NCI-H748 (cell line): ENCODE results near the gene NUDCD2.
A peak's percentile ranks its signal among the peaks of the same experiment; 100 is the strongest.
"Not testable (repeated sequence)": the region's sequence is repeated elsewhere in the genome, so short reads cannot be mapped to it uniquely, and the experiment has no call there.

Experiments
- DNase-seq: peaks from one replicate; lab custom pipeline; 2025; ENCODE audit not compliant: unreplicated experiment; lab: John Stamatoyannopoulos, UW

Gene NUDCD2

DNA sequence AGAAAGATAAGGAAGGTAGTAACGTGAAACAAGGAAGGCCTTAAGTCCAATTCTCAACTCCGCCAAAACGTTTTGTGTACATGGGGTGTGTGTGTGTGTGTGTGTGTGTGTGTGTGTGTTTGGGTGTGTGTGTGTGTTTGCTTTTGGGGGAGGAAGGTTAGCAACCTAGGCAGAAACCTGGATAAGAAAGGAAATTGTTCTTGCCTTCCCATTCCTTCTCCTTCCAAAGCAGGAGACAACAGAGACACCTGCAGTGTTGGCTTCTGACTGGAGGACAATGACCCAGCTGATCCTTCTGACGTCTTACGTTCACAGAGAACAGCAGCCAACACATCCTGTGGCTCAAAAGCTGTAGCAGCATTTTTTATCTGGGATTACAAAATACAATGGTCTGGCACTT, 26.6 kb downstream of the NUDCD2 start:
- DNase-seq, result no peak

DNA sequence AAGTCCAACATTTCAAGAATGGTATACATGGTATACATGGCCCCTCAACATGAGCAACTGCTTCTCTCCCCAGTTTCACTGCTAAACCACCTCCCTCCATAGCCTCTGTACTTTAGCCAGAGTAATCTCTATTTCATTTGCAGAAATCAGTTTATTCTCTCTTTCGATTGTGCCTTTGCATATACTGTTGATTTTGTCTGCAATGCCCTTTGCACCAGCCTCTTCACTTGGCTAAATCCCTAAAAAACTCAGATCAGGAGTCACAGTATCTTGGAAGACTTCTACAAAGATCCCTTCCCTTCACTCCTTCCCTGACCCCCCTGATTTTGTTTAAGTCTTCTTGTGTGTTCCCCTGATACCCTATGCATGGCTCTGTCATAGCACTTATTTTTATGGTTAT, 27.4 kb downstream of the NUDCD2 start:
- no peak for DNase-seq

DNA sequence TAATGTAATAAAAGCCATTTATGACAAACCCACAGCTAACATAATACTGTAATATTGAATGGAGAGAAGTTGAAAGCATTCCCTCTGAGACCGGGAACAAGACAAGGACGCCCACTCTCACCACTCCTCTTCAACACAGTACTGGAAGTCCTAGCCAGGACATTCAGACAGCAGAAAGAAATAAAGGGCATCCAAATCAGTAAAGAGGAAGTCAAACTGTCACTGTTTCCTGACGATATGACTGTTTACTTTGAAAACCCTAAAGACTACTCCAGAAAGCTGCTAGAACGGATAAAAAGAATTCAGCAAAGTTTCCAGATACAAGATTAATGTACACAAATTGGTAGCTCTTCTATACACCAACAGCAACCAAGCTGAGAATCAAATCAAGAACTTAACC, 33.8 kb downstream of the NUDCD2 start:
- DNase-seq, result not testable (repeated sequence)

DNA sequence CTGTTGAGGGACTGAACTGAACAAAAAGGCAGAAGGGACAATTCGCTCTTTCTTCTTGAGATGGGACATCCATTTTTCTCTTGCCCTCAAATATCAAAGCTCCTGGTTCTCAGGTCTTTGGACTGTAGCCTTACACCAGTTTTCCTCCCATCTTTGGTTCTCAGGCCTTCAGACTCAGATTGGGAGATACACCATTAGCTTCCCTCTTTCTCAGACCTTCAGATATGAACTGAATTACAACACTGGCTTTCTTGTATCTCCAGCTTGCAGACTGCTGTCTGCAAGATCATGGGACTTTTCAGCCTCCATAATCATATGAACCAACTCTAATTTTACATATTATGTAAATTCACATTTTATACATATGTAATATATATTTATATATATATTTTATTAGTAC, 35.1 kb downstream of the NUDCD2 start:
- DNase-seq, result no peak

DNA sequence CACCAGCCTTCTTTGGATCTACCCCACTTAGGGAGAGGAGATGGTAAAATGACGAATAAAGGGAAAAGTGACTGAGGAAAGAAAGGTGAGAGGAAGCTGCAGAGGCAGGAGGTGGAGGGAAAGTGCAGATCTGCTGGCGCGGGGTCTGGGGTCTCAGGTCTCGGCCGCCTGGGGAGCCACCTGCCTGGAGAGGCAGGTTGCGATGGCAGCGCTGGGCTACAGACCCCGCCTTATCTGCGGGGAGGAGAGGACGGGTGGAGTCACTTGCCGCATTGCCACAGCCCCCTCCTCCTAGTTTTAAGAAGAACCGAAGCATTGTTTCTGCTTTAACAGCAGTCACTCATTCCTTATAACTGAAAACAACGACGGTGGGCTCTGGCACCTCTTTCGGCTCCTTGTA, 44.2 kb downstream of the NUDCD2 start:
- DNase-seq, result peak; percentile 46

DNA sequence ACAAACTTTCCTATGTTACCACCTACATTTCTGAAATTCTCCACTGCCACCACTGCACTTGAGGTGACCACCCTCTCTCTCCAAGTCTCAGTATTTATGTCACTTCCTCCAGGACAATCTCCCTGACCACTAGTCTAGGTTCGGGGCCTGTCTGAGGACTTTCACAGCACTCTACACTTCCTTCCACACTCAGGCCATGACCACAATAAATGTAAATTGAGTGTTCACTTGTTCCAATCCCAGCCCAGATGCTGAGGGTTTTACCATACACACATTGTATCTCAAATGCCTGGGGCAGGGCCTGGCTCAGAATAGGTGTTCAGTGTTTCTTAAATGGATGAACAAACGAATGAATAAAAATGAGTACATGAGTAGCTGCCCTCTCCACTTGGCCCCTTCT, 49.4 kb downstream of the NUDCD2 start:
- DNase-seq, result no peak

DNA sequence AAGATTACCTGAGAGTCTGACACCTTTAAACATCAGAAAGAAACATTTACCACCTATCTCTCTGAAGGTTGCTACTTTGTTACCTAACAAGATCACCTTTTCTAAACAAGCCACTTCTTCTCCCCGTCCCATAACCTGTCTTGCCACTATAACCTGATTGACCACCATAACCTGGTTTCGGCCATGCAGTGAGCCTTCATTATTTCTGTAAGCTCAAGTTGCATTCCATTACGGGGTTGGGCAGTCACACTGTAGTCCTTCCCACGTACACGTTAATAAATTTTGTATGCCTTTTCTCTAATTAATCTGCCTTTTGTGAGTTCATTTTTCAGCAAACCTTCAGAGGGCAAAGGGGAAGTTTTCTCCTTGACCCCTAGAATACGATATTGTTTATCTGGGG, 50.5 kb downstream of the NUDCD2 start:
- no peak for DNase-seq

DNA sequence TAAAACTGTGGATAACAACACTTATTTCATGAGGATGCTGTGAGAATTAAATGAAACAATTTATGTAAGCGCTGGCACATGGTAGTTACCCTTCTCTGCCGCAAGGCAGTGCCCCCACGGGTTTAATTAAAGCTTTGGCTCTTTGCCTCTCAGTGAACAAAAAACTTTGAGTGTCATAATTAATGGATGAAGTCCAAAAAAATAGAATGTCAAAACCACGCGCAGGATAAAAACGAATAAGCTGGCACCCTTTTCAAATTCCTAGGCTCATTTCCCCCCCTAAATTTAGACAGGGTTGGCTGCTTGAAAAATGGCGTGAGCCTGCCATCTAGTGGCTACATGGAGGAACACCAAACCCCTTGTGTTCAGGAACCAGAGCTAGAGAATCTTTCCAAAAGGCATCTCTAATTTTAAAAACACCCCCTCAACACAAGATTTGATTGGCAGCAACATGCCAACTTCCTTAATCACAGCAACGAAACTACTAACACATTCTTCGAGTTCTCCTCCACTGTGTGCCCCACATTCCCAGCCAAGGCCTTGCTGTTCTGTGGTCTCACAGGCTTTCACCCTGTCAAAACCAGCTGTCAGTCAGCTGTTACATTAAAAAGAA, 51.5 kb downstream of the NUDCD2 start:
- peak; percentile 65 for DNase-seq

DNA sequence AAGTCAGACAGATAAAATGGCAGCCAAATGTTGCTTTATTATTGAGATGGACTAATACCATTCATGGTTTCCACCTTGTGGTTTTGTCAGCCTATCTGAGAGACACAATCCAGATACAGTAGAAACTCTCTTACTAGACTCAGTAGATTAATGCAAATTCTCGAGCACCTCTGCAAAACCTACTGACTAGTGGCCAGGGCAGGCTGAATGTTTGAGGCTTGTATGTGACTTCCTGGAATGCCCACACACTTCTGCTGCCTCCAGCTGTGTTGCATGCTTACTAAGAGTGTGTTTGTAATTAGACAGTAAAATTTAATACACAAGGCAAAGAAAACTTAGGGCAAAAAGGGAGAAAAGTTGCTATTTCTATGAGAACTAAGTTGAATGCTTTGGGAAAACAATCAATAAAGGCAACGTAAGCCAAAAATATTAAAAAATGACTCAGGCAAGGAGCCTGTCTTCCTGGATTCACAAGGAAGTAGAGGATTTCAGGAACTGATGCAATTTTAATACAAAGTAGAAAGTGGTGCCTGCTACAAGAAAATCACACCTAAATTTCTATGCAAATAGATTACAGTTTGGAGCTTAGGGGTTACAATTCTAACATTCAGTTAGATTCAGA, 52.8 kb downstream of the NUDCD2 start:
- DNase-seq, result no peak

DNA sequence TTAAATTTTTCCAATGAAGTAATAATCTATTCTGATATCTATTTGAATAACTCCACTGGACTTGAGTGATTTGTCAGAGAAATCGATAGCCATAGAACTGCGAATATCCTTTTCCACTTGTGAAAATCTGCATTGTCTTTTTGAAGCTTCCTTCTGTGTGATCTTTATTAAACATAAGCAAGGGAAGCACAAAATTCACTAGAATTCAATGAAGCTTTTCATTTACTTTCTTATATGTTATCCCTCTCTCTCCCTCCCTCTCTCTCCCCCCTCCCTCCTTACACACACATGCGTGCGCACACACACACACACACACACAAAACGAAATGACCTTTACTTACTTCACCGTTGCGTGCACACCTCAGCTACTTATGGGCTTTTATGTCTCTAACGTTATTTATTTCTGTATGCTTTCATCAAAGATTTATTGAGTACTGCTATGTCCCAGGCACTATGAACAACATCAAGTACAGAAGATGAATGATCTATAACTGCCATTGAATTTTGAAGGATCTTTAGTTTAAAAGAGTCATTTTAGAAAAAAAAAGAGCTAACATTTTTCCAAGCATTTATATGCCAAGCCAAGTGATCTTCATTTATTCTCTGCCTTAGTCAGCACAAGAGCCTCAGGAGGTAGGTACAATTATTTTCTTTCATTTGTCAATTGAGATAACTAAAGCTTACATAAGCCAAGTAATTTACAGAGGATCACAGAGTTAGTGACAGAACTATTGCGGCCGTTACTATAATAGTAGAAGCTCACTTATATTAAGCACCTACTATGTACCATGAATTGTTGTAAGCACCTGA, 55.3 kb downstream of the NUDCD2 start:
- no peak for DNase-seq

DNA sequence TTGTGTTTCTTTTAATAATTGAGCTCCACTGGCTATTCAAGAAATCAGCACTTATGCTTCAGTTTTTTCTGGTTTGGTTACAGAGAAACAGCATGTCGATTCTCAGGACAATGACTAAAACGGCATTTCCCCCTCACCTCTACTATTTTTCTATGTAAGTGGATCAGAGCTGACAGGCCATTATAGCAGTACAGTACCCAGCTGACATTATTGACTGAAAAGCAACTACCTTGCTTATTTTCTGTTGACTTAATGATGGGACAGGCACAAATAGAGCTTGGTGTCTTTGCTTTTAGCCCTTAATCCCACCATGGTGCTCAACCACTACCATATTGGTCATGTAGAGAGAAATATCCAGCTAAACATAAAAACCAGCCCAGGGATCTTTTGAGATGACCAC, 57.9 kb downstream of the NUDCD2 start:
- DNase-seq, result no peak

DNA sequence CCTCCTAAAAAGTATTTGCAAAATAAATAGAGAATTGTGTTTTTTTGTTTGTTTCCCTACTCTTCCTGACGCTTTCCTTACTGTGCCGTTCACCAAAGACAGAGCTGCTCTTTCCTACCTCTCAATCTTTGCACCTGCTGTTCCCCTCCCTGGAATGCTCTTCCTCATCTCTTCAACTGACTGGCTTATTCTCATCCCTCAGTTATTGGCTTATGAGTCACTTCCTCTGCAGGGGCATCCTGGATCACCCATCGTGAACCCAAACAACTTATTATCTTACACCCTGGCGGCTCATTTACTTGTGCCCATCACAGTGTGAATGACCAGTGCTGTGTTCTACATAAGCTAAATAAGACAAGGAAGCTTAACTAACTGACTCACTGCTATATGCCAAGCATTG, 58.6 kb downstream of the NUDCD2 start:
- no peak for DNase-seq

DNA sequence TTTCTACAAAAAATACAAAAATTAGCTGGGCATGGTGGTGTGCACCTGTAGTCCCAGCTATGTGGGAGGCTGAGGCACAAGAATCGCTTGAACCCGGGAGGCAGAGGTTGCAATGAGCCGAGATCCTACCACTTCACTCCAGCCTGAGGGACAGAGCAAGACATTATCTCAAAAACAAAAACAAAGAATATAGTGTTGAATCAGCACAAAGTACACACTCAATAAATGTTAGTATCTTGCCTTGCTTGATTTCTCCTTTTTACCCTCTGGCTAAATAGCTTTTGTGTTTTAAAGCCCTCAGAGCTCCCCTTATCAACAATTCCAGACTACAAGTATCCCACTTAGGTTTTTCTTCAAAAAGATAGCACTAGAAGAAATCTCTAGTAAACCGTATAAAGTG, 60.0 kb downstream of the NUDCD2 start:
- no peak for DNase-seq

DNA sequence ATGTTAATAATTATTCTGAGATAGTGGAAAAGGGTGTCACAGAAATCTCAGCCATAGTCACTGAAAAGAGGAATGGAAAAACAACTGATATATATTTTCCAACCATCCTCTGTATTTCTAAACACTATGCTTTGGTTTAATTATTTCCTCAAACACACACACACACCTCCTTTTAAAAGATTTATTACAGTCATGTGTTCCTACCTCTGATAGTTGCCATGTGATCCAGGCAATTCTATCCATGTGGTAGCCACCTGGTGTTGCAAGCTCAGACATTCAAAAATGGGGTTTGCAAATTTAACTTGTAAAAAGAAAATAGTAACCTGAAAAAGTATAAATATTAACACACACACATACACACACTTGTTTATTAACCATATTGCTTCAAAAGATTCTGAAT, 62.5 kb downstream of the NUDCD2 start:
- DNase-seq, result no peak

DNA sequence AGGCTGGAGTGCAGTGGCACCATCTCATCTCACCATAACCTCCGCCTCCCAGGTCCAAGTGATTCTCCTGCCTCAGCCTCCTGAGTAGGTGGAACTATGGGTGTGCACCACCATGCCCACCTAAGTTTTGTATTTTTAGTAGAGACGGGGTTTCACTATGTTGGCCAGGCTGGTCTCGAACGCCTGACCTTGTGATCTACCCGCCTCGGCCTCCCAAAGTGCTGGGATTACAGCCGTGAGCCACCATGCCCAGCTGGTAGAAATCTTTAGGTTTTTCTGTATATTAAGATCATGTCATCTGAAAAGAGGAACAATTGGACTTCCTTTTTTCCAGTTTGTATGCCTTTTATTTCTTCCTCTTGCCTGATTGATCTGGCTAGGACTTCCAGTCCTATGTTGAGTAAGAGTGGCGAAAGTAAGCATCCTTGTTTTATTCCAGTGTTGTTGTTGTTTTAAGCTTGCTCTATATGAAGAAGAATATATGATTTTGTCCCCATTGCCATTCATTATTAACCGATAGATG, 63.0 kb downstream of the NUDCD2 start:
- DNase-seq, result not testable (repeated sequence)
